Esophagus muscularis mucosa (tissue), 3 donors: ENCODE data around the gene CD3E.

Experiments
- EP300 ChIP-seq: sonication (generic); formaldehyde crosslinking; IDR thresholded peaks from one replicate; pipeline ENCODE4 v1.6.1; 2017; ENCODE audit warnings: antibody characterized with exemption
- TF ChIP-seq, protein P1 (sequence below), 3 experiments: fragments of 200-600 bp in 2 of 3; fragments of 450-650 bp in 1 of 3; sonication (generic) in 2 of 3; IDR thresholded peaks; one replicate each; pipeline ENCODE4 v1.5.1; 2017 to 2019; ENCODE audit warnings: antibody characterized with exemption in 3 of 3, mild to moderate bottlenecking in 2 of 3, moderate library complexity in 1 of 3

DNA sequence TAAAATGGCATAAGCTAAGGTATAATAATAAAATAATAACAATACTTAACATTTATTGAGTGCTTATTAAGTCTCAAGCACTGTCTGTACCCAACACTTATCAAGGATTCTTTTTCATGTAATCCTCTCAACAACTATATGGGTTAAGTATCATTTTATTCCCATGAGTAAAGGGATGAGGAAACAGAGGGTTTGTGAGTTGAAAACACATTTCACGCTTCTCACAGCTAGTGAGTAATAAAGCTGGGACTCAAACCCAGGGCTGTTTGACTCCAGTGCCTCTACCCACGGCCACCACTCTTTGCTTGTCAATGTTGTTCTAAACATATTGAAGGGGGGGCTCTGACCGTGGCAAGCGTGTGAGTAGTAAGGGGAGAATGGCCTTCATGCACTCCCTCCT is 8.7 kb downstream of the CD3E start:
- TF ChIP-seq, protein P1, sequence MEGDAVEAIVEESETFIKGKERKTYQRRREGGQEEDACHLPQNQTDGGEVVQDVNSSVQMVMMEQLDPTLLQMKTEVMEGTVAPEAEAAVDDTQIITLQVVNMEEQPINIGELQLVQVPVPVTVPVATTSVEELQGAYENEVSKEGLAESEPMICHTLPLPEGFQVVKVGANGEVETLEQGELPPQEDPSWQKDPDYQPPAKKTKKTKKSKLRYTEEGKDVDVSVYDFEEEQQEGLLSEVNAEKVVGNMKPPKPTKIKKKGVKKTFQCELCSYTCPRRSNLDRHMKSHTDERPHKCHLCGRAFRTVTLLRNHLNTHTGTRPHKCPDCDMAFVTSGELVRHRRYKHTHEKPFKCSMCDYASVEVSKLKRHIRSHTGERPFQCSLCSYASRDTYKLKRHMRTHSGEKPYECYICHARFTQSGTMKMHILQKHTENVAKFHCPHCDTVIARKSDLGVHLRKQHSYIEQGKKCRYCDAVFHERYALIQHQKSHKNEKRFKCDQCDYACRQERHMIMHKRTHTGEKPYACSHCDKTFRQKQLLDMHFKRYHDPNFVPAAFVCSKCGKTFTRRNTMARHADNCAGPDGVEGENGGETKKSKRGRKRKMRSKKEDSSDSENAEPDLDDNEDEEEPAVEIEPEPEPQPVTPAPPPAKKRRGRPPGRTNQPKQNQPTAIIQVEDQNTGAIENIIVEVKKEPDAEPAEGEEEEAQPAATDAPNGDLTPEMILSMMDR (IDR thresholded peaks at IDR 0.05): no peak
- TF ChIP-seq EP300: no peak
